ENCODE measurements around the gene E2F3.

The E2F3 gene

GRCh38 chr6:20401205-20402091 lies at the start of gene E2F3:
Gene E2F3 (plus strand): TSS chr6:20401879. CDS start chr6:20402233, 354 bp downstream.
- peak; percentile 100 for DNase-seq

- no peak for DNase-seq
Measured at GRCh38 chr6:20352346-20352745, 49.3 kb upstream of the E2F3 start.

- no peak for DNase-seq
Measured at GRCh38 chr6:20353134-20353533, 48.5 kb upstream of the E2F3 start.

GRCh38 chr6:20354366-20354765 lies 47.3 kb upstream of the E2F3 start:
- no peak for DNase-seq

- no peak for DNase-seq
Measured at GRCh38 chr6:20360471-20361119, 41.1 kb upstream of the E2F3 start.

- no peak for DNase-seq
Measured at GRCh38 chr6:20362623-20363022, 39.1 kb upstream of the E2F3 start.

GRCh38 chr6:20364327-20364726 lies 37.4 kb upstream of the E2F3 start:
- no peak for DNase-seq

- peak; percentile 34 for DNase-seq
Measured at GRCh38 chr6:20365456-20365855, 36.2 kb upstream of the E2F3 start.

GRCh38 chr6:20366082-20366830 lies 35.4 kb upstream of the E2F3 start:
- peak; percentile 20 for DNase-seq

GRCh38 chr6:20367743-20368485 lies 33.8 kb upstream of the E2F3 start:
- no peak for DNase-seq

- DNase-seq, result no peak
Measured at GRCh38 chr6:20370393-20370792, 31.3 kb upstream of the E2F3 start.

- no peak for DNase-seq
Measured at GRCh38 chr6:20370801-20371200, 30.9 kb upstream of the E2F3 start.

- no peak for DNase-seq
Measured at GRCh38 chr6:20375436-20375835, 26.2 kb upstream of the E2F3 start.

- no peak for DNase-seq
Measured at GRCh38 chr6:20377623-20378265, 23.9 kb upstream of the E2F3 start.

- no peak for DNase-seq
Measured at GRCh38 chr6:20379231-20379630, 22.4 kb upstream of the E2F3 start.

- no peak for DNase-seq
Measured at GRCh38 chr6:20386218-20386617, 15.5 kb upstream of the E2F3 start.

- DNase-seq, result no peak
Measured at GRCh38 chr6:20389066-20389465, 12.6 kb upstream of the E2F3 start.

- no peak for DNase-seq
Measured at GRCh38 chr6:20393297-20393696, 8.4 kb upstream of the E2F3 start.

GRCh38 chr6:20399518-20399917 lies 2.2 kb upstream of the E2F3 start:
- no peak for DNase-seq

GRCh38 chr6:20400456-20401204 lies 1.0 kb upstream of the E2F3 start:
- DNase-seq, result peak; percentile 67

- DNase-seq, result no peak
Measured at GRCh38 chr6:20402092-20402341, 338 bp downstream of the E2F3 start.
